Parathyroid adenoma (tissue), 2 donors: ENCODE measurements around the gene AUTS2.

Experiments used
- H2AFZ ChIP-seq: fragments of 300-600 bp; sonication (generic); one replicate; pipeline ENCODE4 v1.7.0; 2017; ENCODE audit warnings: antibody characterized with exemption, mild to moderate bottlenecking
- H3K27ac ChIP-seq: fragments of 300-600 bp; sonication (generic); one replicate; pipeline ENCODE4 v1.7.0; 2017
- H3K27me3 ChIP-seq: fragments of 300-600 bp; sonication (generic); one replicate; pipeline ENCODE4 v1.7.0; 2017; ENCODE audit warnings: low read length; ENCODE audit not compliant: control insufficient read depth, insufficient read depth
- H3K36me3 ChIP-seq: fragments of 300-600 bp; sonication (generic); one replicate; pipeline ENCODE4 v1.7.0; 2017; ENCODE audit warnings: low read length; ENCODE audit not compliant: control insufficient read depth, insufficient read depth
- H3K4me1 ChIP-seq: fragments of 300-600 bp; sonication (generic); one replicate; pipeline ENCODE4 v1.7.0; 2017; ENCODE audit warnings: control low read depth
- H3K4me2 ChIP-seq: fragments of 300-600 bp; sonication (generic); one replicate; pipeline ENCODE4 v1.7.0; 2017; ENCODE audit warnings: low read length
- H3K4me3 ChIP-seq: fragments of 300-600 bp; sonication (generic); one replicate; pipeline ENCODE4 v1.7.0; 2017; ENCODE audit warnings: low read depth, low read length
- H3K79me2 ChIP-seq: fragments of 300-600 bp; sonication (generic); one replicate; pipeline ENCODE4 v1.7.0; 2017; ENCODE audit warnings: control low read depth
- H3K9ac ChIP-seq: fragments of 300-600 bp; sonication (generic); one replicate; pipeline ENCODE4 v1.7.0; 2017; ENCODE audit warnings: mild to moderate bottlenecking
- H3K9me3 ChIP-seq: fragments of 300-600 bp; sonication (generic); one replicate; pipeline ENCODE4 v1.7.0; 2017; ENCODE audit warnings: low read length; ENCODE audit not compliant: control insufficient read depth
- TF ChIP-seq, protein P1 (sequence below): fragments of 300-600 bp; sonication (generic); IDR thresholded peaks from one replicate; pipeline ENCODE4 v1.7.0; 2017; ENCODE audit warnings: antibody characterized with exemption, mild to moderate bottlenecking
- donor health status: primary hyperparathyroidism.

AUTS2 gene

DNA sequence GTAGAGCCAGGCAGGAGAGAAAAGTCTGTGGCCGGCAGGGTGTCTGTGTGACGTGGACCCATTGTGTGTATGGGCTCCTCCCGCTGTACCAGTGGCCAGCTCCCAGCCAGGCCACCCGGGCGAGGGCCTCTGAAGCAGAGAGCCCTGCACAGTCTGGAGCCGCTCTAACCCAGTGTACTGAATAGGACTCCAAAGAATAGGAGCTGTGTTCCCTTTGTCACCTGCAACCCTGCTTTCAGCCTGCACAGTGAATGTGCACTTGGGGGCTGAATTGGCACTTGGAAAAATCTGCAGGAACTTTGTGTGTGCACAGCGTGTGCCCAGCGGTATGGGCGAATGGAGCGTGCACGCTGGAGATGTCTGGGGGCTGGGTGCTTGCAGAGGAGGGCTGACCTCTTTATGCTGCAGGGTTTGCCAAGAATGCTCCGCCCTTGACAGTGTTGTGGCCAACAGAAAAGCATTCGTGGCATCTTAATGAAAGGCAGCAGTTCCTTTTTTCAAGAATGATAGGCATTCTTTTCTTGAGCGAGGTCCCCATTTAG is 216.2 kb downstream of the AUTS2 start:
- no peak overlapping the region for H3K4me3 ChIP-seq
- H3K4me1 ChIP-seq: peaks cover 2% of the 10 kb centered on the region
- no peaks in the 10 kb centered on the region for H3K36me3 ChIP-seq
- no peak overlapping the region for H3K27ac ChIP-seq
- H3K4me2 ChIP-seq: no peak overlapping the region
- H3K9ac ChIP-seq: no peak overlapping the region
- H3K27me3 ChIP-seq: no peaks in the 10 kb centered on the region
- TF ChIP-seq, protein P1, sequence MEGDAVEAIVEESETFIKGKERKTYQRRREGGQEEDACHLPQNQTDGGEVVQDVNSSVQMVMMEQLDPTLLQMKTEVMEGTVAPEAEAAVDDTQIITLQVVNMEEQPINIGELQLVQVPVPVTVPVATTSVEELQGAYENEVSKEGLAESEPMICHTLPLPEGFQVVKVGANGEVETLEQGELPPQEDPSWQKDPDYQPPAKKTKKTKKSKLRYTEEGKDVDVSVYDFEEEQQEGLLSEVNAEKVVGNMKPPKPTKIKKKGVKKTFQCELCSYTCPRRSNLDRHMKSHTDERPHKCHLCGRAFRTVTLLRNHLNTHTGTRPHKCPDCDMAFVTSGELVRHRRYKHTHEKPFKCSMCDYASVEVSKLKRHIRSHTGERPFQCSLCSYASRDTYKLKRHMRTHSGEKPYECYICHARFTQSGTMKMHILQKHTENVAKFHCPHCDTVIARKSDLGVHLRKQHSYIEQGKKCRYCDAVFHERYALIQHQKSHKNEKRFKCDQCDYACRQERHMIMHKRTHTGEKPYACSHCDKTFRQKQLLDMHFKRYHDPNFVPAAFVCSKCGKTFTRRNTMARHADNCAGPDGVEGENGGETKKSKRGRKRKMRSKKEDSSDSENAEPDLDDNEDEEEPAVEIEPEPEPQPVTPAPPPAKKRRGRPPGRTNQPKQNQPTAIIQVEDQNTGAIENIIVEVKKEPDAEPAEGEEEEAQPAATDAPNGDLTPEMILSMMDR: no peak
- H2AFZ ChIP-seq: no peak overlapping the region
- no peaks in the 10 kb centered on the region for H3K79me2 ChIP-seq
- H3K9me3 ChIP-seq: no peaks in the 10 kb centered on the region

DNA sequence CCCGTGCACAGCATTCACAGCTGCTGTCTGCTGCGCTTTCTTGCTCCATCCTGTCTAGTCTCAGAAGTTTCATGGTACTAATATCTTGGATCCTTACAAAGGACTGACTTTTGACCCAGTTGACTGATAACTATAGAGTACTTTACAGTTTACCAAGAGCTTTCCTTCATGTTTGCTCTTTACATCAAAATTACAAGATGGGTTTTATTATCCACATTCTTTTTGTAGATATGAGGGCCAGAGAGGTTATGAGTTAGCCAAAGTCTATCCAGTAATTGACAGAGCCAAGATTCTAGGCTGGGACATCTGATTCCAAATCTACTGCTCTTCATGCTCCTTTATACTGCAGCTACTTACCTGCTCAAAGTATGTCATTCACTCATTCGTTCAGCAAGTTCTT is 218.2 kb downstream of the AUTS2 start:
- TF ChIP-seq, protein P1: no peak
- no peak overlapping the region for H3K27ac ChIP-seq
- no peak overlapping the region for H3K4me3 ChIP-seq

DNA sequence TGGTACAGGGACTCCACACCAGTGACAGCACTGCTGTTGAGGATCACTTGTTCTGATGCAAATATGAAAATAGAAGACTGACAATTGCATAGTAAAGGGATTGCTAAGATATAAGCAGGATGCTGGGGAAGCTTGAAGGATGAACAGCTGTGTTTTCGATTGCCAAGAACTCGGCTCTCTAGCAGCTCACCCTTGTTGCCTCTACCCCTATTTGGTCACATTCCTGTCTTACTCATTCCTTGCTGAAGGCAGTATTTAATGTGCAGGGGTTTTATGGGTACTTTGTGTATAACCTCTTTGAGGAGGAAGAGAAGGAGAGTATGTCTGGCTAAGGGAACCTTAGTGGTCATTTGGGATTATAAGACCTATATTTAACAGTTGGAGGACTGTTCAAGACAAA is 218.8 kb downstream of the AUTS2 start:
- no peak overlapping the region for H2AFZ ChIP-seq
- TF ChIP-seq, protein P1: no peak
- H3K4me2 ChIP-seq: no peak overlapping the region
- H3K36me3 ChIP-seq: no peaks in the 10 kb centered on the region
- no peaks in the 10 kb centered on the region for H3K9me3 ChIP-seq
- H3K27ac ChIP-seq: no peak overlapping the region
- H3K79me2 ChIP-seq: no peaks in the 10 kb centered on the region
- H3K27me3 ChIP-seq: no peaks in the 10 kb centered on the region
- H3K4me1 ChIP-seq: peaks cover 2% of the 10 kb centered on the region
- no peak overlapping the region for H3K4me3 ChIP-seq
- H3K9ac ChIP-seq: no peak overlapping the region

More for the DNA sequence above, 218.2 kb downstream of the AUTS2 start:
- Histone ChIP-seq H3K4me2 (no peak overlapping the region), H3K27me3 (no peaks in the 10 kb centered on the region), H3K4me1 (peaks cover 2% of the 10 kb centered on the region), H3K9ac (no peak overlapping the region), H3K79me2 (no peaks in the 10 kb centered on the region), H3K9me3 (no peaks in the 10 kb centered on the region), H3K36me3 (no peaks in the 10 kb centered on the region), H2AFZ (no peak overlapping the region)

DNA sequence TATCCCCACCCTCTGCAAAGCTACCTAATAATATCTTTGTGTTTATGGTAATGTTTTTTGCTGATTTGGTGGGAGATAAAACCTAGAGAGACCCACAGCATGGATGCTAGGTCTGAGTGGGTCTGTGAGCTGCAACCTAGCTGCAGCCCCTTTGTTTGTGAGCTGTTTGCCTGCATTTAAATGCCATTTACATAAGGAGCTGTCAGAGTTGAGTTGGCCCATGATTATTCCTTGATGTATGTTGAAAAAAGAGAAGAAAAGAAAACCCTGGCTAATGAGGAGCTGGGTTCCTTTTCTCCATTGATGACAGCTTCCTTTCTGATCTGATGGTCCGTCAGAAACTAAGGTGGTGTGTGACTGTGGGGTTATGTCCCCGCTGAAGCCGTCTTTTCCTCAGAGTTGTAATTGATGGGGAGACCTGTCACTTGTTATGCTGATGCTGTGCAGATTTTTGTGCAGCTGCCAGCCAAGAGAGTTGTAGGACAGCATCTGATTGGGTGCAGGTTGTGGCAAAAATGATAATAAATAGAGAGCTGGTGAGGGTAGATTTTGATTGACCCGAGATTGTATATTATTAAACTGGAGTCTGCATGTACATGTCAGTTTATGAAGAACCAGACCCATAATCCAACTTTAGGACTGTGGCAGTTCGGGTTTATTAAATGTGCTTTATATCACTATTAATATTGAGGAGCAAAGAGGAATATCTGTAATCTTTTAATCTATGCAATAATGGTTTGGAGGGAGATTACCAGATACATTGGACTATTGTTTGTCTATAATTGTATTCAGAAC is 219.8 kb downstream of the AUTS2 start:
- H3K36me3 ChIP-seq: no peaks in the 10 kb centered on the region
- no peaks in the 10 kb centered on the region for H3K79me2 ChIP-seq
- H3K27me3 ChIP-seq: no peaks in the 10 kb centered on the region
- no peak overlapping the region for H2AFZ ChIP-seq
- H3K4me1 ChIP-seq: peaks cover 1% of the 10 kb centered on the region
- no peak overlapping the region for H3K4me2 ChIP-seq
- TF ChIP-seq, protein P1: no peak
- H3K27ac ChIP-seq: no peak overlapping the region
- no peak overlapping the region for H3K4me3 ChIP-seq
- H3K9ac ChIP-seq: no peak overlapping the region
- no peaks in the 10 kb centered on the region for H3K9me3 ChIP-seq
